ENCODE data around the gene LBHD2.

LBHD2 gene

GRCh38 chr14:103088921-103089320, 4.9 kb downstream of the LBHD2 start:
- POLR2A ChIA-PET, result no interaction called here
- no peak for TF ChIP-seq L3MBTL2 (conservative IDR thresholded peaks at IDR 0.05)
- TF ChIP-seq HDGF (IDR thresholded peaks at IDR 0.05; ENCODE audit: borderline replicate concordance), result no peak
- no peak for TF ChIP-seq FOXM1 (IDR thresholded peaks at IDR 0.05; ENCODE audit: borderline replicate concordance)
- TF ChIP-seq LEF1 (IDR thresholded peaks at IDR 0.05; ENCODE audit: borderline replicate concordance), result no peak
- no peak for TF ChIP-seq ZNF384 (IDR thresholded peaks at IDR 0.05)
- no peak for TF ChIP-seq BHLHE40 (IDR thresholded peaks at IDR 0.05; ENCODE audit: borderline replicate concordance)
- no peak for TF ChIP-seq SUZ12 (IDR thresholded peaks at IDR 0.05)
- no peak for TF ChIP-seq FOXA1 (IDR thresholded peaks at IDR 0.05)
- TF ChIP-seq NFRKB (IDR thresholded peaks at IDR 0.05), result no peak
- no peak for TF ChIP-seq TARDBP (IDR thresholded peaks at IDR 0.05)
- TF ChIP-seq ELF4 (IDR thresholded peaks at IDR 0.05), result no peak
- TF ChIP-seq CTBP1 (IDR thresholded peaks at IDR 0.05; ENCODE audit: borderline replicate concordance), result no peak
- TF ChIP-seq, protein P1, sequence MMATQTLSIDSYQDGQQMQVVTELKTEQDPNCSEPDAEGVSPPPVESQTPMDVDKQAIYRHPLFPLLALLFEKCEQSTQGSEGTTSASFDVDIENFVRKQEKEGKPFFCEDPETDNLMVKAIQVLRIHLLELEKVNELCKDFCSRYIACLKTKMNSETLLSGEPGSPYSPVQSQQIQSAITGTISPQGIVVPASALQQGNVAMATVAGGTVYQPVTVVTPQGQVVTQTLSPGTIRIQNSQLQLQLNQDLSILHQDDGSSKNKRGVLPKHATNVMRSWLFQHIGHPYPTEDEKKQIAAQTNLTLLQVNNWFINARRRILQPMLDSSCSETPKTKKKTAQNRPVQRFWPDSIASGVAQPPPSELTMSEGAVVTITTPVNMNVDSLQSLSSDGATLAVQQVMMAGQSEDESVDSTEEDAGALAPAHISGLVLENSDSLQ (IDR thresholded peaks at IDR 0.05), result no peak
- TF ChIP-seq FOXK2 (IDR thresholded peaks at IDR 0.05), result no peak
- no peak for DNase-seq (ENCODE audit: extremely low spot score)
- CTCF ChIA-PET, result interaction anchor here (1.2 kb wide), 1 partner anchor 9 kb away, joined by 3 read pairs; no protein-coding TSS in a partner anchor

- ChIA-PET POLR2A (no interaction called here), CTCF (interaction anchor here (1.2 kb wide), 1 partner anchor 10 kb away, joined by 3 read pairs; no protein-coding TSS in a partner anchor)
- DNase-seq (ENCODE audit: extremely low spot score), result no peak
- TF ChIP-seq ARNT (IDR thresholded peaks at IDR 0.05) (no peak), FOXA1 (IDR thresholded peaks at IDR 0.05) (no peak), SP1 (IDR thresholded peaks at IDR 0.05) (no peak), SUZ12 (IDR thresholded peaks at IDR 0.05) (no peak), BHLHE40 (IDR thresholded peaks at IDR 0.05; ENCODE audit: borderline replicate concordance) (no peak), FOXM1 (IDR thresholded peaks at IDR 0.05; ENCODE audit: borderline replicate concordance) (no peak), L3MBTL2 (conservative IDR thresholded peaks at IDR 0.05) (no peak), CTBP1 (IDR thresholded peaks at IDR 0.05; ENCODE audit: borderline replicate concordance) (no peak), ZNF384 (IDR thresholded peaks at IDR 0.05) (no peak)
Observed at GRCh38 chr14:103089386-103090335, 5.7 kb downstream of the LBHD2 start.

GRCh38 chr14:103090481-103091020, 6.5 kb downstream of the LBHD2 start:
- POLR2A ChIA-PET, result no interaction called here
- TF ChIP-seq FOXA1 (IDR thresholded peaks at IDR 0.05), result no peak
- TF ChIP-seq TARDBP (IDR thresholded peaks at IDR 0.05), result no peak
- no peak for TF ChIP-seq HDGF (IDR thresholded peaks at IDR 0.05; ENCODE audit: borderline replicate concordance)
- no peak for TF ChIP-seq L3MBTL2 (conservative IDR thresholded peaks at IDR 0.05)
- TF ChIP-seq BHLHE40 (IDR thresholded peaks at IDR 0.05; ENCODE audit: borderline replicate concordance), result no peak
- no peak for TF ChIP-seq ARNT (IDR thresholded peaks at IDR 0.05)
- no peak for TF ChIP-seq ZNF384 (IDR thresholded peaks at IDR 0.05)
- TF ChIP-seq LEF1 (IDR thresholded peaks at IDR 0.05; ENCODE audit: borderline replicate concordance), result no peak
- no peak for TF ChIP-seq NFRKB (IDR thresholded peaks at IDR 0.05)
- TF ChIP-seq FOXM1 (IDR thresholded peaks at IDR 0.05; ENCODE audit: borderline replicate concordance), result no peak
- no peak for TF ChIP-seq SP1 (IDR thresholded peaks at IDR 0.05)
- TF ChIP-seq CTBP1 (IDR thresholded peaks at IDR 0.05; ENCODE audit: borderline replicate concordance), result no peak
- TF ChIP-seq SUZ12 (IDR thresholded peaks at IDR 0.05), result no peak
- TF ChIP-seq, protein P1 (IDR thresholded peaks at IDR 0.05), result no peak
- TF ChIP-seq ELF4 (IDR thresholded peaks at IDR 0.05), result no peak
- TF ChIP-seq FOXK2 (IDR thresholded peaks at IDR 0.05), result no peak
- CTCF ChIA-PET, result no interaction called here
- DNase-seq (ENCODE audit: extremely low spot score), result no peak

DNA sequence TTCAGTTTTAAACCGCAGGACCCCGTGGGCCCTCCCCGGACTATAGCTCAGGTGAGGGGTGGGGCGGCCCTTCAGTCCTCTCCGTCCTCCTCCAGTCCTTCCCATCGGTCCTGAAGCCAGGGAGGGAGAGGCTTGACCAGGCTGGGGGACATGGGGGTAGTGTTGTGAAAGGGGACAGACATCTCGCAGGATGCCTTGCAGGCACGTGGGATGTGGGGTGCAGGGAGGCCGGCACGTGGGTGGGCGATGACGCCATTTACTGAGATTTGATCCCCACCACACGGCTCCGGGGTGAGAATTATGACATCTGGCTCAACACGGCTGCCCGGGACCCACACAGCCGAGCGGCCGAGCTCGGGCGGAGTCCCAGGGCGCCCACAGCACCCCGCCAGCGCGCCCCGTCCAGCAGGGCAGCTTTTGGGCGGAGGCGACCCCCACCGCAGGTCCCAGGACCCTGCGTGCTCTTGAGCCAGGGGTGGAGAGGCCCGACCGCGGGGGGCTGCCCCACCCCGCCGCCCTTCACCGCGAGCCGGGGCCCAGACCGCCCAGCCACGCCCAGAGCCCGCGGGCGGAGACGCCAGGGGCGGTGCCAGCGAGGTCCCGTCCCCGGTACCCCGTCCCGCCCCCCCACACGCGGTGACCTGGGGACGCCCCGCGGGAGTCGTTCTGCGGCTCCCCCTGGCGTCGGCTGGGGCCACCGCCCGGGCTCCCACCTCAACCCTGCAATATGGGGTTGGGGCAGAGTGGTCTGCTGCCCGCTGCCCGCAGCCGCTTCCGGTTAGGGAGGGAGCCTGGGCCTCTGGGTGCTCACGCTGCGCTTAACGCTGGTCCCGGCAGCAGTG, 7.3 kb downstream of the LBHD2 start:
- no peak for DNase-seq (ENCODE audit: extremely low spot score)
- no peak for TF ChIP-seq FOXM1 (IDR thresholded peaks at IDR 0.05; ENCODE audit: borderline replicate concordance)
- no peak for TF ChIP-seq LEF1 (IDR thresholded peaks at IDR 0.05; ENCODE audit: borderline replicate concordance)
- no peak for TF ChIP-seq SUZ12 (IDR thresholded peaks at IDR 0.05)
- TF ChIP-seq L3MBTL2 (conservative IDR thresholded peaks at IDR 0.05), result no peak
- TF ChIP-seq BHLHE40 (IDR thresholded peaks at IDR 0.05; ENCODE audit: borderline replicate concordance), result no peak
- no peak for TF ChIP-seq FOXA1 (IDR thresholded peaks at IDR 0.05)
- TF ChIP-seq ZNF384 (IDR thresholded peaks at IDR 0.05), result no peak
- no peak for TF ChIP-seq ARNT (IDR thresholded peaks at IDR 0.05)
- TF ChIP-seq, protein P1 (IDR thresholded peaks at IDR 0.05), result no peak
- no peak for TF ChIP-seq ELF4 (IDR thresholded peaks at IDR 0.05)
- TF ChIP-seq NFRKB (IDR thresholded peaks at IDR 0.05), result no peak
- TF ChIP-seq TARDBP (IDR thresholded peaks at IDR 0.05), result no peak
- TF ChIP-seq HDGF (IDR thresholded peaks at IDR 0.05; ENCODE audit: borderline replicate concordance), result no peak
- no peak for TF ChIP-seq CTBP1 (IDR thresholded peaks at IDR 0.05; ENCODE audit: borderline replicate concordance)
- no peak for TF ChIP-seq SP1 (IDR thresholded peaks at IDR 0.05)
- TF ChIP-seq FOXK2 (IDR thresholded peaks at IDR 0.05), result no peak
- POLR2A ChIA-PET, result no interaction called here
- CTCF ChIA-PET, result no interaction called here

DNA sequence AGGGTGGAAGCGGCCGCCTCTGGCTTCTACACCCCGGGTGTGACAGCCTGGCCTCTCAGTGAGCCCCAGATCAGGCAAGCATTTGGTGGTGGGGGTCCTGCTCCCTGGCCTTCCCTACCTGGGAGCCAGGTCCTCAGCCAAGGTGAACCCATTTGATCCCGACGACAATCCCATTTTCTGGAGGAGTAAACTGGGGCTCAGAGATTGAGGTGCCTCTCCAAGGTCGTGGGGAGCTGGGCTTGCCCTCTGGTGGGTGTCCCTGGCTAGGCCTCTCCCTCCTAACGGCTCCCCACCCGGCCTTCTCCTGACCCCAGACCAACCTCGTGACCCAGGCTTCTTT, 7.8 kb downstream of the LBHD2 start:
- POLR2A ChIA-PET, result no interaction called here
- CTCF ChIA-PET, result no interaction called here
- TF ChIP-seq LEF1 (IDR thresholded peaks at IDR 0.05; ENCODE audit: borderline replicate concordance) (no peak), NFRKB (IDR thresholded peaks at IDR 0.05) (no peak), L3MBTL2 (conservative IDR thresholded peaks at IDR 0.05) (no peak), CTBP1 (IDR thresholded peaks at IDR 0.05; ENCODE audit: borderline replicate concordance) (no peak), SUZ12 (IDR thresholded peaks at IDR 0.05) (no peak), FOXA1 (IDR thresholded peaks at IDR 0.05) (no peak), BHLHE40 (IDR thresholded peaks at IDR 0.05; ENCODE audit: borderline replicate concordance) (no peak), ARNT (IDR thresholded peaks at IDR 0.05) (no peak), HDGF (IDR thresholded peaks at IDR 0.05; ENCODE audit: borderline replicate concordance) (no peak), SP1 (IDR thresholded peaks at IDR 0.05) (no peak), ELF4 (IDR thresholded peaks at IDR 0.05) (no peak), ZNF384 (IDR thresholded peaks at IDR 0.05) (no peak), FOXK2 (IDR thresholded peaks at IDR 0.05) (no peak), TARDBP (IDR thresholded peaks at IDR 0.05) (no peak), FOXM1 (IDR thresholded peaks at IDR 0.05; ENCODE audit: borderline replicate concordance) (no peak)
- TF ChIP-seq, protein P1 (IDR thresholded peaks at IDR 0.05), result no peak
- DNase-seq (ENCODE audit: extremely low spot score), result no peak
